SH-SY5Y (cell line): ENCODE measurements around the gene CCDC39.

Source experiments
- GATA2 ChIP-seq: IDR thresholded peaks from 2 replicates; pipeline ENCODE4 v1.6.1; 2011; ENCODE audit warnings: mild to moderate bottlenecking, low read depth, low read length
- GATA3 ChIP-seq: IDR thresholded peaks from 2 replicates; pipeline ENCODE4 v1.6.1; 2011; ENCODE audit warnings: low read depth, mild to moderate bottlenecking, low read length, moderate library complexity

- TF ChIP-seq GATA2 = no peak
- no peak for TF ChIP-seq GATA3
These were observed 775 bp upstream of the CCDC39 start for GRCh38 chr3:180680097-180680430.
